ENCODE data around the gene SLC44A1. TPM values are rescaled to one million over a fixed set of nuclear protein-coding genes. Genes with fewer than 3 reads are reported as not detected.

The SLC44A1 gene
- total RNA-seq, 1 donor from 2014 or later: 13.9 TPM

GRCh38 chr9:105354448-105354847 lies 110.0 kb downstream of the SLC44A1 start:
- Mint-ChIP-seq H3K27ac (ENCODE audit: unreplicated experiment) (no peak overlapping the region), H3K4me1 (no peaks in the 10 kb centered on the region), H3K36me3 (ENCODE audit: low read depth) (no peaks in the 10 kb centered on the region), H3K9me3 (no peaks in the 10 kb centered on the region), H3K4me3 (no peak overlapping the region), H3K27me3 (ENCODE audit: low read depth) (no peaks in the 10 kb centered on the region)
- DNase-seq (ENCODE audit: low read depth, low spot score): no peak
- TF ChIP-seq CTCF (conservative IDR thresholded peaks at IDR 0.05): no peak

GRCh38 chr9:105355781-105356180 lies 111.3 kb downstream of the SLC44A1 start:
- Mint-ChIP-seq H3K27ac (ENCODE audit: unreplicated experiment) (no peak overlapping the region), H3K4me3 (no peak overlapping the region), H3K36me3 (ENCODE audit: low read depth) (peaks cover 4% of the 10 kb centered on the region), H3K4me1 (no peaks in the 10 kb centered on the region), H3K27me3 (ENCODE audit: low read depth) (no peaks in the 10 kb centered on the region), H3K9me3 (no peaks in the 10 kb centered on the region)
- DNase-seq (ENCODE audit: low read depth, low spot score): no peak
- TF ChIP-seq CTCF (conservative IDR thresholded peaks at IDR 0.05): no peak

GRCh38 chr9:105357937-105358336 lies 113.5 kb downstream of the SLC44A1 start:
- no peak for TF ChIP-seq CTCF (conservative IDR thresholded peaks at IDR 0.05)
- no peak overlapping the region for H3K4me3 Mint-ChIP-seq
- no peak overlapping the region for H3K27ac Mint-ChIP-seq (ENCODE audit: unreplicated experiment)
- H3K36me3 Mint-ChIP-seq (ENCODE audit: low read depth): peaks cover 4% of the 10 kb centered on the region
- H3K27me3 Mint-ChIP-seq (ENCODE audit: low read depth): no peaks in the 10 kb centered on the region
- H3K4me1 Mint-ChIP-seq: no peaks in the 10 kb centered on the region
- H3K9me3 Mint-ChIP-seq: no peaks in the 10 kb centered on the region
- no peak for DNase-seq (ENCODE audit: low read depth, low spot score)

GRCh38 chr9:105359892-105360291 lies 115.4 kb downstream of the SLC44A1 start:
- no peak for DNase-seq (ENCODE audit: low read depth, low spot score)
- Mint-ChIP-seq H3K9me3 (no peaks in the 10 kb centered on the region), H3K27ac (ENCODE audit: unreplicated experiment) (no peak overlapping the region), H3K36me3 (ENCODE audit: low read depth) (peaks cover 4% of the 10 kb centered on the region), H3K27me3 (ENCODE audit: low read depth) (no peaks in the 10 kb centered on the region), H3K4me3 (no peak overlapping the region), H3K4me1 (no peaks in the 10 kb centered on the region)
- no peak for TF ChIP-seq CTCF (conservative IDR thresholded peaks at IDR 0.05)

GRCh38 chr9:105360344-105360743 lies 115.9 kb downstream of the SLC44A1 start:
- TF ChIP-seq CTCF (conservative IDR thresholded peaks at IDR 0.05): no peak
- peaks cover 4% of the 10 kb centered on the region for H3K36me3 Mint-ChIP-seq (ENCODE audit: low read depth)
- no peak for DNase-seq (ENCODE audit: low read depth, low spot score)
- H3K4me3 Mint-ChIP-seq: no peak overlapping the region
- no peaks in the 10 kb centered on the region for H3K27me3 Mint-ChIP-seq (ENCODE audit: low read depth)
- no peaks in the 10 kb centered on the region for H3K4me1 Mint-ChIP-seq
- no peak overlapping the region for H3K27ac Mint-ChIP-seq (ENCODE audit: unreplicated experiment)
- H3K9me3 Mint-ChIP-seq: no peaks in the 10 kb centered on the region

GRCh38 chr9:105361873-105362272 lies 117.4 kb downstream of the SLC44A1 start:
- TF ChIP-seq CTCF (conservative IDR thresholded peaks at IDR 0.05): no peak
- no peaks in the 10 kb centered on the region for H3K4me1 Mint-ChIP-seq
- H3K27me3 Mint-ChIP-seq (ENCODE audit: low read depth): no peaks in the 10 kb centered on the region
- H3K9me3 Mint-ChIP-seq: no peaks in the 10 kb centered on the region
- H3K36me3 Mint-ChIP-seq (ENCODE audit: low read depth): peaks cover 4% of the 10 kb centered on the region
- no peak for DNase-seq (ENCODE audit: low read depth, low spot score)
- H3K27ac Mint-ChIP-seq (ENCODE audit: unreplicated experiment): no peak overlapping the region
- no peak overlapping the region for H3K4me3 Mint-ChIP-seq
